ENCODE results near the gene FAM120AOS. TPM values are rescaled to one million over a fixed set of nuclear protein-coding genes. Genes with fewer than 3 reads are reported as not detected.

FAM120AOS gene
- total RNA-seq, 1 donor from 2014 or later, result 40.9 TPM

Small RNA genes within 50 kb of the gene (small RNA-seq; reads per million reads assigned to genes)
- gene RF00019, result not detected

Other genes starting within 250 kb of the FAM120AOS start
- 17.2 and 22.4 TPM in 2 replicates for gene FAM120A, start 1.9 kb downstream of the FAM120AOS start, total RNA-seq (ENCODE audit: low replicate concordance)
- gene PHF2, start 123.0 kb upstream of the FAM120AOS start, total RNA-seq (ENCODE audit: low replicate concordance), result 15.7 and 17.6 TPM in 2 replicates

Measured in neural progenitor cell (in vitro differentiated cells).